Measurements from ENCODE around the gene DLST.

Gene DLST

GRCh38 chr14:74881431-74882102 lies at the start of gene DLST:
TSS of gene DLST (plus strand) at chr14:74881916. CDS start at chr14:74881954, 38 bp downstream.
- in situ Hi-C loops (cut with MboI; ENCODE audit: low sequenced_read_pairs): no loop called here

DNA sequence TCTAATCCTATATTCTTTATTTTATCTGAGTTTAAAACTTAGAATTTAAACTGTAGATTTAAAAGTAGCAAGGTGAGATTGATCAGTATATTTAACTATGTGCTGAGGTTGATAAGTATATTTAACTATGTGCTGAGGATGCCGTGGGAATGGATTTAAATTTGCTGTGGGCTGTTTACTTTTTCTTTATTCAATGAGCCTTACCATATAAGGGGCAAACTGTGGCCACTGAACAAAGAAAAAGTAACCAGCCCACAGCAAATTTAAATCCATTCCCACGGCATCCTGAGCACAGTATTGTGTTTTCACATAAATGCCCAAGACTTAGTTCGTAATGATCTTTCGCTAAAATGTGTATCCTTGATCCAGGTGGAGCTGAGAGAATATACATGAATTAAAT lies 48.9 kb upstream of the DLST start:
- in situ Hi-C loops (cut with MboI; ENCODE audit: low sequenced_read_pairs): no loop called here

DNA sequence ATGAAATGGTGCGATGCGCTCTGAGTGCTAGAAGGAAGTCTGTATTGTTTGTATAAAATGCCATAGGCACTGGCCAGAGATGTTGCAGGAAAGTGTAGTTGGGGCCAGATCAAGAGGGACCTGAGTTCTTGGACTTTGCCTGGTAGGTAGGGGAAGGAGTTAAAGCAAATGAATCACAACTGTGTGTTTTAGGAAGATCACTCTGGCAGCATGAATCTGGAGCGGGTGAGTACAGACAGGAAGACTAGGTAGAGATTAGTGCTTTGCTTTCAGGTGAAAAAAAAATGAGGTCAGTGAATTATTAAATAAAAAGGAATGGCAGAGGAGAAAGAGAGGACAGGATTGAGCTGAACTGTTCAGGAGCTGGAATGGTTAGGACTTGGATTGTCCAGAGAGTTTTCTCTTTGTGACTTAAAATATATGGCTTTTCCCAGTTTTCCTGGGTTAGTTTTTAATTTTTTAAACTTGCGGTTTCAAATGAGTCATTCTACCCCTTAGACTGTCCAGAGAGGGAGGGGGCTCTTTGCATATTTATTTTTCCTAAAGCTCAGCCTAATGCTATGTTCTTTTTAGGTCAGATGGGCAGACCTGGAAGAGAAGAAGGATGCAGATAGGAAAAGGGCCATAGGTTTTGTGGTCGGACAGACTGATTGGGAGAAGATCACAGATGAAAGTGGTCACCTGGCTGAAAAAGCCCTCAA lies 46.9 kb upstream of the DLST start:
- in situ Hi-C loops (cut with MboI; ENCODE audit: low sequenced_read_pairs): no loop called here

DNA sequence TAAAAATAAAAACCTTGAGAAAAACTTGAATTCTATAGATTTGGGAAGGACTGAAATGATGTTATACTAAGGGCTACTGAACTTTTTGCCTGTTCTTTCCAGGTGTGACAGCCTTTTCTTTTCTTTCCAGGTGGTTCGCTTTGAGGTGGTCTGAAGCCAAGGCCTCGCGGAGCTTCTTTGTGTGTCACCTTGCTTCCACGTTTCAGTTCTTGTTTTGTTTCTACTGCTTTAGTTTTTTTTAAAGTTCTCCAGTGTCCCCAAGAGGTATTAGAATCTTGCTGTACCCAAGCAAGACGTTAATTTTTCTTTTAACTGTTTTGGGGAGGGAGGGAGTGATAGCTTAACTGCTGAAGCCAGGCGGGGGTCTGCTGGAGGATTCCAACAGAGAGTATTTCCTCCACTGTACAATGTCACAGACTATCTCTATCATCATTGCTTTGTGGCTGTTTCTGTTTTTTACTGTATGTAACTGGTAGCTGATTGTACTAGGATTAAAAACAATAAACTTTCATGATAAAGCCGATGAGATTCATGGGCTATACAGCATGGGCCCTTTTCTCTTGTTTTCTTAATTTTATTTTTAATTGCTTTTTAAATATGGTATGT lies 46.0 kb upstream of the DLST start:
- in situ Hi-C loops (cut with MboI; ENCODE audit: low sequenced_read_pairs): no loop called here

GRCh38 chr14:74836251-74836960 lies 45.3 kb upstream of the DLST start:
- in situ Hi-C loops (cut with MboI; ENCODE audit: low sequenced_read_pairs): no loop called here

GRCh38 chr14:74838166-74838565 lies 43.5 kb upstream of the DLST start:
- in situ Hi-C loops (cut with MboI; ENCODE audit: low sequenced_read_pairs): no loop called here

- in situ Hi-C loops (cut with MboI; ENCODE audit: low sequenced_read_pairs): no loop called here
These were observed 41.1 kb upstream of the DLST start for GRCh38 chr14:74840603-74841030.

DNA sequence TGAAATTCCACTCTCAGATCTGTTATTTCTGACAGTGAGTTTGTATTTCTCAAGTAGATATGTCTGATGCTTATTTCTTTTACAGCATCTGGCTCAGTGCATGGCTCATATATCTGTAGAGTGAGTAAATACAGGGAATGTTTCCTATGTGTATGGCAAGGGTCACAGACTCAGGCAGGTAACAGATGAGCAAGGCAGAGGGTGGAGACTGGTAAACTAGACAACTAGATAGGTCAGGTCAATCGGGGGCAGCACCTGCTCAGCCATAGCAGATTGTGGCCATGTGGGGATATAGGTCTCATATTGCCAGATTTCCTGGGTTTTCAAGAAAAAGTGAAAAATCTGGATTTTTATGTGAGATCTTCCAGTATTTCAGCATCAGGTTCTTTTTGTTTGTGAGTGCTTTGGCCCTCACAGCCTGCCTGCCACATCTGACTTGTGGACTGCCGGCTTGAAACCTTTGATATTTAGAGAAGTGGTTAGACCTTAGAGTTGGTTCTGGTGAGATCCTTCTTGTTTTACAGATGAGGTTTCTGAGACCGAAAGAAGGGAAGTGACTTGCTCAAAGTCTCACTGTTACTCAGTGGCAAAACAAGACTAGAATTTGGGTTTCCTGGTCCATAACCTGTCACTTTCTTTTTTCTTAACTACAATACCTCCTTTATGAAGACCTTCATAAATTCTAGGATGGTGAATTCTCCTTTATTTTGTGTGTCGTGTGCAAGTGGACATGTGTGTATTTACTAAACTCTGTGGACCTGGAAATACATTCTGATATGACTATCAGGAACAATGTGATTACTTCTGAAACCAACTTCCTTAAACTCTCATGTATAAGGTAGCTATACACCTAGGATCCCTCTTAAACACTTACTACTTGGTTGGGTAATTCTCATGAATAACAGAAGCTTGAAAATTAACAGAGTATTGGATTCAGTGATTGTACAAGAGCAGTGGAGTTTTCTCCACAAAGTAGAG lies 40.2 kb upstream of the DLST start:
- in situ Hi-C loops (cut with MboI; ENCODE audit: low sequenced_read_pairs): no loop called here

DNA sequence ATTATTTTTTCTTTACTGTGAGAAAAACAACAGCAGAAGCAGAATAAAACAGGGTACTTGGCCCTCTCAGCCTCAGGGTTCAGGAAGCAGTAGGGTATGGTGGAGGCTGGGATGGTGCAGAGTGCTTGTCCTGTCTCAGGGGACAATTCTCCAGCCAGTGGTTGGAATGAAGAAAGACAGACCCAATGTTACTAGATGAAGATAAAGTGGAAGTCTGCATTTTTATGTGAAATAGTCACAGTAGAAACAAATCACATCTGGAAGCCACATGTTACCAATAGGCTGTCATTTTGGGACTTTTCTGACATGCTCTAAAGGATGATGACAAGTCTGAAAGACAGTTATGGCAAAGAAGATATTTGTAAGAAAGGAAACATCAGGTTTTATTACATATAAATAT lies 38.1 kb upstream of the DLST start:
- in situ Hi-C loops (cut with MboI; ENCODE audit: low sequenced_read_pairs): no loop called here

GRCh38 chr14:74846168-74846567 lies 35.5 kb upstream of the DLST start:
- in situ Hi-C loops (cut with MboI; ENCODE audit: low sequenced_read_pairs): no loop called here

DNA sequence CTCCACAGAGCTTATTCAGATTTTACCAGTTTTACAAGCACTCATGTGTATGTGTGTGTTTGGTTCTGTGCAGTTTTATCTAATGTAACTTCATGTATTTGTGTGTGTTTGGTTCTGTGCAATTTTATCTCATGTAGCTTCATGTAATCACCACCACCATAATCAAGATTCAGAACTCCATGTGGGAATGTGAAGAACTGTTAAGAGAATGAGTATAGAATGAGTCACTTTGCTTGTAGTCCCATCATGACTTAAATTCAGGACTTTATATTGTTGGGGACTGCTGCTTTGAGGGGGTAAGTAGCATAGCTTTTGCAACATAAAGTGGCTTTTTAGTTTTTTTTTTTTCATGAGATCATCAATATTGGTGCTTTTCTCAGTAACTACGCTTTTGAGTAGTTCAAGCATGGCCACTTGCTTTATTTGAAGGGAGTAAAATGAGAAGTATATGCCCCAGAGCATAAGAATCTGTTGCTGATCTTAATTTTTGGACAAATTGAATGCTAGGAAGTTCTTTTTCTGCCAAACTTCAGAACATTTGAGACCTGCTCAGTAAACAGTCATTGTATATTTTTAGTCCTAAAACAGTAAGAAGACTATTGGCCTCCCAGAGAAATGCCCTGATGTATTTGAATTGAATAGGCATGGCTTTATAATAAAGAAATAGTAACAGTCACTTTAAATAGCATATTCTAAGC lies 34.6 kb upstream of the DLST start:
- in situ Hi-C loops (cut with MboI; ENCODE audit: low sequenced_read_pairs): no loop called here

GRCh38 chr14:74848768-74849167 lies 32.9 kb upstream of the DLST start:
- in situ Hi-C loops (cut with MboI; ENCODE audit: low sequenced_read_pairs): no loop called here

DNA sequence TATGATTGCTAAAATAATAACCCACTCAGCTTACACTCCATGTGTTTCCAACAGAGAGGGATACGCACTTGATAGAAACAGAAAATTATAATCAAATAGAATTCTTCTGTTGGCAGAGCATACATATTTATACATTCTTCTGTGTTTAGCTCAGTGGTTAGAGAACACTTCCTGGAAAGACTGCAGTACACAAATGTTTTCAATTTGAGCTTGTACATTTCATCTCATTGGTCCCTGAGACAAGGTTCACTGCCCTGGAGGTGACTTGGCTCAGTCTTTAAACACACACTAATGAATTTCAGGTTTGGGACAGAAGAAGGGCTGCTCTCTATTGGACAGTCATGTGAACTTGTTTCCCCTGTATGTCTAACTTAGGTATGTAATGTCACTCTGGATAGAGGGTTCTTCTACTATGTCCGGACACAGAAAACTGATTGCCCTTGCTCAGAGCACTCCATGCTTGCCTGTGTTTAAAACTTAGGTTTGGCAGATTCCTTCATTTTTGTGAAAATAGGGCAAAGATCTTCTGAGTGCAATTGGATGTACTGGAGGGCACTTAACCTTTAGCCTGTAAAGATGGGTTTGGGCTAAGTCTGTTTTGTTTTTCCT lies 28.7 kb upstream of the DLST start:
- in situ Hi-C loops (cut with MboI; ENCODE audit: low sequenced_read_pairs): no loop called here

- in situ Hi-C loops (cut with MboI; ENCODE audit: low sequenced_read_pairs): no loop called here
These were observed 28.1 kb upstream of the DLST start for GRCh38 chr14:74853581-74853980.

- in situ Hi-C loops (cut with MboI; ENCODE audit: low sequenced_read_pairs): no loop called here
These were observed 26.7 kb upstream of the DLST start for GRCh38 chr14:74855021-74855420.

DNA sequence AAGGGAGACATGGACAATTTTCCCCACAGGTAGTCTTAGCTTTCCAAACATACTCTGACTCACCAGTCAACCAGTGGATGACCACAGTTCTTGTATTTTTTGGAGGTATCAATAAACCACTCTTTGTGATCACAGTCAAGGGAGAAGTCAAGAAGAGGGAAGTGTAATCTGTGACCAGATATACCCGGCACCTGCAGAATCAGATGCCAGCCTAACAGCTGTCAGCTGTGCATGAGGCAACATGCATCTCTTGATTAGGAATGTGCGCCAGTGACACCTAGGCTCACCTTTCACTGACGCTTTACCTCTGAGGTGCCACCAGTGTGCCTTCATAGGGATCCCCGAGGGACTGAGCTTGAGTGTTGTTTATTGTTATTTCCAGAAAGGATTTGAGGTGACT lies 25.8 kb upstream of the DLST start:
- in situ Hi-C loops (cut with MboI; ENCODE audit: low sequenced_read_pairs): no loop called here

DNA sequence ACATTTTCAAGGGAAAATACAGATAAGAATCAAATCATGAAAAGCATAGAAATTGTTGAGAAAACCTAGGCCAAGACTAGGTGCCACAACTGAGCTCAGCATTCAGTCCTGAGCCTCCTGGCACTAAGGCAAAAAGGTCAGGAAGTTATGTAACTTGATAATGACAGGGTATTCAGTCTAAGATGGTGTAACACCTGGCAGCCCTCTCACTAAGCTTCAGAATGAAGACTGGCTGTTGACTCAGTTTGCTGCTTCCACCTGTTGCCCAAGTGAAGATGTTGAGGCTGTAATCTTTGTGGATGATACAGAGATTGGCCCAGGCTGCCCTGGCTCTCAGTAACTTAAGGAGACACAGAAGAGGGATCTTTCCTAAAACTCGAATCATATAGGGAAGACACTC lies 25.4 kb upstream of the DLST start:
- in situ Hi-C loops (cut with MboI; ENCODE audit: low sequenced_read_pairs): no loop called here

DNA sequence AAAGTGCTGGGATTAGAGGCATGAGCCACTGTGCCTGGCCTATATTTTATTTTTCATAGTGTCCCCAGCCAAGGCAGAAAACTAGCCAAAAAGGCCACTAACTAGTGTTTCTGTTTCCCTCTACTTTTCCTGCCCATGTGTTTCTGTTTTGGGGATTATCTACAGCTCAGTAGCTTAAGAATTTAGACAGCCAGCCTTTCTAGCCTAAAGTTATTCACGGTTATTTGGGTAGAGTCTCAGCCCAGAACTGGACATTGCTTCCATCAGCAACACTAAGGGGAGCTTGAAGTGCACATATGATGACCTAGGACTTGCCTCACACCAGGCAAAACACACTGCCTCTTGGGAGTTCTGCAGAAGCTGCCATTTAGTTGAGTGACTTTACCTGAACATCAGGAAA lies 23.7 kb upstream of the DLST start:
- in situ Hi-C loops (cut with MboI; ENCODE audit: low sequenced_read_pairs): no loop called here

DNA sequence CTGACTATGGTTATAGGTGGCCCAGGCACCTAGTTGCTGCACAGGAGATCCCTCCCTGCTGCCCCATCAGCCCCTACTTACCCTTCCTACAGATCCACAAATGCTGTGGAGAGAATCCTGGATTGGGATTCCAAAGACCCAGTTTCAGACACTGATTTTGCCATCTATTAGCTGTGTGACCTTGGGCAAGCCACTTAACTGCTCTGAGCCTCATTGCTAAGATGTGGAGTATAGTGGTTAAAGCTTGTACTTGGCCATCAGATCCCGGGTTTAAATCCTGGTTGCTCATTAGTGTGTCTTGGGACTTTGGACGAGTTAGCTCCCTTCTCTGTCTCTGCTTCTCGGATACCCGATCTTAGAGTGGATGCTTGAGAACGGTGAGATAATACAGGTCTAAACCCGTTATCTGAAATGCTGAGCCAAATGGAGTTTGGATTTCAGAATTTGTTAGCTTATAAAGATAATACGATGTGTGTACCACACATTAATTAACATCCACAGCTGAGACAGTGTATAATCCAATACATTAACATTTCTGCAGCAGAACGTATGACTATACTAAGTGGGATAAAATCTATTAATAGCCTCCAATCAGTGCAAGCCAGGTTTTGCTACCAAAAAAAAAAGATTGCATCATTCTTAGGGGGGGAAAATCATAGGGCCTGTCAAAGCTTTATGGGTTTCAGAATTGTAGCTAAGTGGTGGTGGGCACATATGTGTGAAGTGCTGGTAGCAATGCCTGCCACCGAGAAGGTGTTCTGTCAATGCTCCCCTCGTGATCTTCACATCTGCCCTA lies 21.8 kb upstream of the DLST start:
- in situ Hi-C loops (cut with MboI; ENCODE audit: low sequenced_read_pairs): no loop called here

Data from hTERT RPE-1 (cell line).